HG03175 (cell line): ENCODE results near the gene LUZP1.

Experiments used
- ATAC-seq: cut with Tn5 transposase; IDR thresholded peaks from one replicate; pipeline ENCODE4 v1.9.1; 2021; ENCODE audit warnings: mild to moderate bottlenecking, moderate library complexity; ENCODE audit not compliant: unreplicated experiment

LUZP1 gene

DNA sequence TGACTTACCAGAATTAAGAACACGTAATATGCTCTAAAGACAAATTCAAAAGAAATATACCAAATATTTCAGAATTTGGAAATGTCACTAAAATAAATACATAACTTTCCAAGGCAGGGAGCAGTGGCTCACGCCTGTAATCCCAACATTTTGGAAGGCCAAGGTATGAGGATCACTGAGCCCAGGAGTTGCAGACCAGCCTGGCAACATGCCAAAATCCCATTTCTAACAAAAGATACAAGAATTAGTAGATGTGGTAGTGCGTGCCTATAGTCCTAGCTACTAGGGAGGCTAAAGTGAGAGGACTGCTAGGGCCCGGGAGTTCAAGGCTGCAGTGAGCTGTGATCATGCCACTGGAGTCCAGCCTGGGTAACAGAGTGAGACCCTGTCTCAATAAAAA lies 11.7 kb downstream of the LUZP1 start:
- ATAC-seq = no peak

DNA sequence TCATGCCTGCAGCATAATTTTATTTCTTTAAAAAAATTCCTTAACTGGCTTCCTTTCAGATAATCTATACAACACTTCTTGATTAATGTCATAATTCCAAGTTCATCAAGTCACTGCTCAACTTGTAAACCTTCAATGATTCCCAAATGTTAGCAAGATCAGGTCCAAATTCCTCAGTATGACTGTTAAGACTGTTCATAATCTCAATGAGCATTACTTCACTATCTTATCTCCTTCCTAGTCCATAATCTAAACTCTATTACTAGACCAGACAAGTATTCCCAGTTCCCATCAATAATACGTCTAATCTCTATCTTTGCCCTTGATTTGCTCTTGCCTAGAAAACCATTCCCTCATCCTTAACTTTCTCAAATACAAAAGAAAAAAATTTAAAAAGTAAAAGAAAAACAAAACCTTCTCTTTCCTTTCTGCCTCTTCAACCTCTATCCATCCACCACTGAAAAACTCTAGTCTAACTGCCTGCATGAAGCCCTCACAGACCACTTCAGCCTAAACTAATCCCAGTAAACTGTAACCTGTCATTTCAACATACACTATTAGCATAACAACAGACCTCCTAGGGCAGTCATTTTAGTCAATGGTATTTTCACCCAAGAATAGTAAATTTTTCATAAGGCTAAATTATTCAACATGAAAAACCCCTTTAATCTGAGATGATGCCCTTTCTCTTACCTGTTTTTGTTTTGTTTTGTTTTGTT lies 15.5 kb downstream of the LUZP1 start:
- ATAC-seq = no peak

- no peak for ATAC-seq
Observed at GRCh38 chr1:23150742-23151141, 17.9 kb downstream of the LUZP1 start.

DNA sequence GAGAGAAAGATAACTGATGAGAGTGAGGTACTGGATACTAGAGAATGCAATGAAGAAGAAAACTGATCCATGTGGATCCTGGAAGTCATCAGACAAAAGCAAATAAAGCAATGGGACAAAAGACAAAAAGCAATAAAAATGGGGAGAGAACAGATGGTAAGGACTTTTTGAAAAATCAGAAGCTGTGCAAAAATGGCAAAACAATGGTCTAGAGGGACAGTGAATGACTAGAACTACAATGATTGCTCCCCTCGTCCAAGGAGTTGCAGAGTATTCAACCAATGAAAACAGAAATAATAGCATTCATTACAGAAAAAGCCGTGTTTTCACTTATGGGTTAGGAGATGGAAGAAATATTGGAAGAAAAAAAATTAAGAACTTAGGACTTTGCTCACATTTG lies 18.5 kb downstream of the LUZP1 start:
- no peak for ATAC-seq

GRCh38 chr1:23149114-23149513 lies 19.5 kb downstream of the LUZP1 start:
- peak; percentile 63 for ATAC-seq

DNA sequence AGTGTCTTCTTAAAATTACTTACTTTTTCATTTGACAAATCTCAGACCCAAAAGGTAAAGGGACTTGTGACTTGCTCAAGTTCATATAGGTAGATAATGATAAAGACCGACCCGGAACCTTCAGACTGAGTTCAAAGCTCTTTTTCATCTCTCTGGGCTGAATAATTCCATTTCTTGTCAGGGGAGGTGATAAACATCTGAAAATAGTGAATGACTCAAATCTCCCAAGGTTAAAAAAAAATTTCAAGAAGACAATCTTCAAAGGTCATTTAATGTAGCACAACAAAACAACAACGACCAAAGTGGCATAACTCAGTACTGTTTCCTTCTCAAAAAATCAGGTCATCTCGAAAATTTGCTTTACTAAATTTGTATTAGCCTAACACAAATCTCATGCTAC lies 20.6 kb downstream of the LUZP1 start:
- ATAC-seq = no peak

GRCh38 chr1:23140940-23141596 lies 27.6 kb downstream of the LUZP1 start:
- ATAC-seq = no peak

DNA sequence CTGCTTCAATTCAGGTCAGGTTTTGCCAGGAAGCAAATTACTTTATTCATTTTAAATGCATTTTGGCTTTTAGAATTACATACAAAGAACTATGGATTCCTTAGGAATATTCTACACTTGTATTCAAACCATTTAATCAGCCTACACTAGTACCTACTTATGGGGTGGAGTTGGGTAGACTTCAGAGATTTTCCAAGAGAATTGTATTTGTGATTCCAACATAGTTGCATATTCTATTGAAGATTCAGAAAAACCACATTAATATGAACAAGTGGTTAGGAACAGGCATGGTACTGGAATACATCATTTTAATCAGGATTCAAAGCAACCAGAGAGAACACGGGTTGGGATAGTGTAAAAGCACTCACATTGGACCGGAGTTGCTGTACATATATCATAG lies 33.4 kb downstream of the LUZP1 start:
- ATAC-seq = no peak

DNA sequence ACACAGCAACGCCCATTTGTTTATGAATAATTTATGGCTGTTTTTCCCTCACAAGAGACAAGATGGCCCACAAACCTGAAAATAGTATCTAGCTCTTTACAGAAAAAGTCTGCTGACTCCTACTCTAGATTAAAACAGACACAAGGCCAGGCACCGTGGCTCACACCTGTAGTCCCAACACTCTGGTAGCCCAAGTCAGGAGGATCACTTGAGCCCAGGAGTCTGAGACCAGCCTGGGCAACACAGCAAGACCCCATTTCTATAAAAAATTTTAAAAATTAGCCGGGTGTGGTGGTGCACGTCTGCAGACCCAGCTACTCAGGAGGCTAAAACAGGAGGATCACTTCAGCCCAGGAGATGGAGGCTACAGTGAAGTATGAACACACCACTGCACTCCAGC lies 34.6 kb downstream of the LUZP1 start:
- no peak for ATAC-seq

DNA sequence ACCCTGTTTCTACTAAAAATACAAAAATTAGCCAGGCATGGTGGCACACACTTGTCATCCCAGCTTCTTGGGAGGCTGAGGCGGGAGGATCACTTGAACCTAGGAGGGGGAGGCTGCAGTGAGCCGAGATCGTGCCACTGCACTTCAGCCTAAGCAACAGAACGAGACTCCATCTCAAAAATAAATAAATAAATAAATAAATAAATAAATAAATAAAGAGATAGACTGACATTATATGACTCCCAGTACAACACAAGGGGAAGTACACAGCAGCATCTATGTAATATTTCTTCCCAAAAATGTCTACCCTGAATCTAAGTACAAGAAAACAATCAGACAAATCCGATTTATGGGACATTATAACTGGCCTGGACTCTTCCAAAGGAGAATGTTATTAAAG lies 35.1 kb downstream of the LUZP1 start:
- no peak for ATAC-seq

DNA sequence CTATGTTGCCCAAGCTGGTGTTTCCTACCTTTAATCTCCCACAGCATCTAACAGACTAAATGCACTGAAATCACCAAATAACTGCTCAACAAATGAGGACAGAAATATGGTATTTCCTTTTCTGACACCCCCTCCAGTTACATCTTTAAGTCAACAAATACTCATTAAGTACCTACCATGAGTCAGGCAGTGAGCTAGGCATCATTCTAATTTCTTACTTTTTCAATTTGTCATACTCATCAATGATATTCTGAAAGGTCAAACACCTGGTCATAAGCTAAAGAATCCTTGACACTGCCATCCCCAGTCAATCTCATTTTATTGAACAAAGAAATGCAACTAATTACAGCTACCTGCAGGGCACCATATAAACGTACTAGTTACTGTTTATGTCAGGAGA lies 36.6 kb downstream of the LUZP1 start:
- ATAC-seq = no peak

GRCh38 chr1:23129846-23130245 lies 38.8 kb downstream of the LUZP1 start:
- no peak for ATAC-seq

- no peak for ATAC-seq
Observed at GRCh38 chr1:23126801-23127200, 41.9 kb downstream of the LUZP1 start.

DNA sequence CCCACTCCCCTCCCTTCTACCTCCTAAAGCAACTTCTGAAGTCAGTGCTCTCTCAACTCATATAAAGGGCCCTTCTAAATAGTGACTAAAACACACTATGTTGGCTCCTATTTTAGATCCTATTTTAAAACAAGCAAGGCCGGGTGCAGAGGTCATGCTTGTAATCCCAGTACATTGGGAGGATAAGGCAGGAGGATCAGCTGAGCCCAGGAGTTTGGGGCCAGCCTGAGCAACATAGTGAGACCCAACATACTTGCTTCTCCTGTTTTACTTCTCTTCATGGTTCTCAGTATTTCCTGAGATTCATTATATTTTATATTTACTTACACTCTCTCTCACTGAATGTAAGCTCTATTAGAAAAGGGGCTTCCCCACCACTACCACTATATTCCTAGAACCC lies 42.5 kb downstream of the LUZP1 start:
- no peak for ATAC-seq

GRCh38 chr1:23125489-23125888 lies 43.2 kb downstream of the LUZP1 start:
- ATAC-seq = no peak

DNA sequence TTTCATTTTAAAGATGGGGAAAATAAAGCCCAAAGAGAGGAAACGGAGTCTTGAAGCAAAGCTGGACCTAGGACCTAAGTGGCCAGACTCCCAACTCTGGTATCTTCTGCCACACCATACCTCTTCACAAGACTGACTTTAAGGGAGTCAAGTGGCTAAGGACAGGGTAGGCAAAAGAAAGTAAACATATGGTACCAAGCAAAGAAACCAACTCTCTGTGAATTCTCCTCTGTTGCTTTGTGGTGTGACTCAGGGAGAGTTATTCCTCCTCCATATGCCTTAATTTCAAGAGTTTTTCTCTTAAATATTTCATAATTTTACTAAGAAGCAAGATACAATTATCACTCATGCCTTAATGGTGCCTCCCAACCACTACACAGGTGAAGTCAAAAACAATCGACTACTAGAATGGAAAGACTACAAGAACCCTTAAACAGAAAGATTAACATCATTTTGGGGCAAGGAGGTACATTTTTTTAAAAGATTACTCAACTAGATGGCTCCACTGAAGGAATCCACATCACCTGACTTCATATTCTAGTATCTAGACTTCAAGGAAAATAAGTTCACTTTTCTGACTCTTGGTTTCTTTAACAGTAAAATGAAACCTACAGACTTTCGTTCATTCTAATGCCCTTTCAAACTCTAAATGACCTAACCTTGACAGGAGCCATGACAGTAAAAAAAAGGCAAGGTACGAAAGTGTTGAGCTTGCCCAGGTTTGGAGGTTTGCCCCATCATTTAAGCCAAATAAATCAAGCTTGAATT lies 44.2 kb downstream of the LUZP1 start:
- ATAC-seq = no peak

GRCh38 chr1:23123528-23123927 lies 45.1 kb downstream of the LUZP1 start:
- no peak for ATAC-seq

- ATAC-seq = no peak
Observed at GRCh38 chr1:23122796-23123195, 45.9 kb downstream of the LUZP1 start.

- no peak for ATAC-seq
Observed at GRCh38 chr1:23122023-23122748, 46.5 kb downstream of the LUZP1 start.

DNA sequence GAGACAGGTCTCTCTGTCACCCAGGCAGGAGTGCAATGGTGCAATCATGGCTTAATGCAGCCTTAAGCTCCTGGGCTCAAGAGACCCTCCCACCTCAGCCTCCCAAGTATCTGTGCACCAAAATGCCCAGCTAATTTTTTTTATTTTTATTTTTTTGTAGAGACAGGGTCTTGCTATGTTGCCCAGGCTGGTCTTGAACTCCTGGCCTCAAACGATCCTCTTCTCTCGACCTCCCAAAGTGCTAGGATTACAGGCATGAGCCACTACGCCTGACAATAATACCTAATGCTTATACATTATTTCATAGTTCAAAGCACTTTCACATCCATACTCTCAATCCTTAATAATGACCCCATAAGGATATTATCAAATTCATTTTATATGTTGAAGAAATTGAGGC lies 48.3 kb downstream of the LUZP1 start:
- no peak for ATAC-seq
